Liver (tissue), 2 donors: ENCODE measurements around the gene SCD5.
A peak's percentile ranks its signal among the peaks of the same experiment; 100 is the strongest.

Experiments used
- YY1 ChIP-seq: IDR thresholded peaks from 2 replicates; pipeline ENCODE4 v1.6.1; 2016; ENCODE audit warnings: antibody characterized with exemption, mild to moderate bottlenecking
- TF ChIP-seq, protein P1 (sequence below): fragments of 150-350 bp; IDR thresholded peaks from 2 replicates; pipeline ENCODE4 v1.5.1; 2017; ENCODE audit warnings: improper control_type of control experiment, low read depth, low read length; ENCODE audit not compliant: missing input control
- donor health status: healthy.

DNA sequence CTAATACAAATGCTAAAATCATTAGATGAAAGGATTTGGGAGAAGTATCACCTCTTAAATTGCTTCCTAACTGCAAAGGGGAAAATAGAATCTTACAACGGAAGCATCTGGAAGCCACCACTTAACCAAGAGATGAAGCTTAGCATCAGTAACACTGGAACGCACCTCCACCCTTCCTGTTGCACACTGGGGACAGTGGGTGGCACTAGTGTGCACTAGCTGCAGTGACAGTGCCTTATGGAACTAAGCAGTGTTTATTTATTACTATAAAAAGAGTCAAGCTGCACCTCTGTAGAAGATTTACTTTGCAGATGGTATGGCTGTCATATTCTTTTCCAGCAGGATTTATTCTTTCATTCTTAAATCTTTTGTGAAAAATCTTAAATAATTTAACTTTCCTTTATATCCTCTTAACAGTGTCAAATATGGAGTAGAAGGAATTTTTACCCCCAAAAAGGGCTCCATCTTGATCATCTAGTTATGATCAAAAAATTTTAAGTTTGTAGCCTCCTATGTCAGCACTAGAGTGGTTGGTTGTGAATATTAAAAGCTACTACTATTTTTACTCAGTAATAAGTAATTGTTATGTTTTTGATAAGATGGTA lies 76.7 kb downstream of the SCD5 start:
- TF ChIP-seq, protein P1, sequence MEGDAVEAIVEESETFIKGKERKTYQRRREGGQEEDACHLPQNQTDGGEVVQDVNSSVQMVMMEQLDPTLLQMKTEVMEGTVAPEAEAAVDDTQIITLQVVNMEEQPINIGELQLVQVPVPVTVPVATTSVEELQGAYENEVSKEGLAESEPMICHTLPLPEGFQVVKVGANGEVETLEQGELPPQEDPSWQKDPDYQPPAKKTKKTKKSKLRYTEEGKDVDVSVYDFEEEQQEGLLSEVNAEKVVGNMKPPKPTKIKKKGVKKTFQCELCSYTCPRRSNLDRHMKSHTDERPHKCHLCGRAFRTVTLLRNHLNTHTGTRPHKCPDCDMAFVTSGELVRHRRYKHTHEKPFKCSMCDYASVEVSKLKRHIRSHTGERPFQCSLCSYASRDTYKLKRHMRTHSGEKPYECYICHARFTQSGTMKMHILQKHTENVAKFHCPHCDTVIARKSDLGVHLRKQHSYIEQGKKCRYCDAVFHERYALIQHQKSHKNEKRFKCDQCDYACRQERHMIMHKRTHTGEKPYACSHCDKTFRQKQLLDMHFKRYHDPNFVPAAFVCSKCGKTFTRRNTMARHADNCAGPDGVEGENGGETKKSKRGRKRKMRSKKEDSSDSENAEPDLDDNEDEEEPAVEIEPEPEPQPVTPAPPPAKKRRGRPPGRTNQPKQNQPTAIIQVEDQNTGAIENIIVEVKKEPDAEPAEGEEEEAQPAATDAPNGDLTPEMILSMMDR = peak; percentile 30
- no peak for TF ChIP-seq YY1
